ENCODE measurements around the gene SEMA4B. TPM values are rescaled to one million over a fixed set of nuclear protein-coding genes. Genes with fewer than 3 reads are reported as not detected.
A peak's percentile ranks its signal among the peaks of the same experiment; 100 is the strongest.

Gene SEMA4B
- total and polyA plus RNA-seq, 10 of the 15 experiments (the other 5 are each of a cell fraction or from before 2014, with no cell fraction given): 0.87 to 26.0 (median 9.3) TPM

- no peaks in the 10 kb centered on the region for H3K9me3 ChIP-seq (replicated peaks; ENCODE audit: control insufficient read depth, insufficient read depth, low read length)
- H3K36me3 ChIP-seq (ENCODE audit: control insufficient read depth in 2 of 2, insufficient read depth in 2 of 2, low read length in 1 of 2): no peaks in the 10 kb centered on the region
- peak overlapping the region; percentile 86 for H3K27ac ChIP-seq (ENCODE audit: control insufficient read depth, insufficient read depth)
- ChIA-PET RAD21 (ENCODE audit: unreplicated experiment) (interaction anchor here (1.0 to 1.5 kb wide), 5 partner anchors 18 to 49 kb away, joined by 3 to 8 read pairs (median 5); partner anchors contain the start of genes CIB1 and GDPGP1), POLR2A (interaction anchor here (0.7 to 1.6 kb wide), 4 partner anchors 17 to 33 kb away, joined by 3 to 4 read pairs (median 4); partner anchors contain the start of gene SEMA4B), SMC1A (ENCODE audit: uncharacterized antibody, unreplicated experiment) (interaction anchor here (0.6 to 2.6 kb wide), 7 partner anchors 9 to 423 kb away, joined by 3 to 10 read pairs (median 4); partner anchors contain the start of gene SEMA4B), CTCF (interaction anchor here (1.0 to 1.2 kb wide), 3 partner anchors 17 to 49 kb away, joined by 4 to 6 read pairs (median 4); partner anchors contain the start of gene SEMA4B)
- H3K27me3 ChIP-seq (replicated peaks in 1 of 2; ENCODE audit: control insufficient read depth in 2 of 2, insufficient read depth in 2 of 2, low read length in 1 of 2): no peaks in the 10 kb centered on the region
- peak overlapping the region; percentile 99 for H3K4me2 ChIP-seq (ENCODE audit: control insufficient read depth, insufficient read depth)
- under 1% methylated on average over 25 of the region's 27 CpGs for WGBS (ENCODE audit: insufficient coverage, insufficient replicate concordance, low lambda C conversion rate, missing lambda C conversion rate)
- DNase-seq (ENCODE audit: low read depth, low spot score) (peak; percentile 76), FAIRE-seq (peak; percentile 61), ATAC-seq (peak; percentile 72)
- BruUV-seq (replicated peaks): no TSS peak
- H3K9ac ChIP-seq (ENCODE audit: control insufficient read depth, insufficient read depth, low read length): peak overlapping the region; percentile 77
- peaks cover 6% of the 10 kb centered on the region; the same call in 1 of the 2 replicates for H3K79me2 ChIP-seq (ENCODE audit: control insufficient read depth, insufficient read depth, low read length)
- intact Hi-C loops (cut with micrococcal nuclease; ENCODE audit: unreplicated experiment) (no loop called here), in situ Hi-C loops (cut with MboI) (no loop called here)
- peaks cover 18% of the 10 kb centered on the region for H3K4me1 ChIP-seq (ENCODE audit: control insufficient read depth, insufficient read depth, low read length)
- no peaks in the 10 kb centered on the region for H4K20me1 ChIP-seq (ENCODE audit: control insufficient read depth, insufficient read depth)
- peak overlapping the region; percentile 67 for H2AFZ ChIP-seq (ENCODE audit: control insufficient read depth, low read depth, low read length)
- H3K4me3 ChIP-seq: peak overlapping the region; percentile 80
- TF ChIP-seq STAT1 (conservative IDR thresholded peaks at IDR 0.05): no peak
- 0 out of 2 replicates have a peak, but pooled peaks have one; percentile 14 for TF ChIP-seq RB1 (IDR thresholded peaks at IDR 0.05; ENCODE audit: borderline replicate concordance)
- no peak for TF ChIP-seq ESRRA (IDR thresholded peaks at IDR 0.05; ENCODE audit: low read length)
- TF ChIP-seq, protein P1, sequence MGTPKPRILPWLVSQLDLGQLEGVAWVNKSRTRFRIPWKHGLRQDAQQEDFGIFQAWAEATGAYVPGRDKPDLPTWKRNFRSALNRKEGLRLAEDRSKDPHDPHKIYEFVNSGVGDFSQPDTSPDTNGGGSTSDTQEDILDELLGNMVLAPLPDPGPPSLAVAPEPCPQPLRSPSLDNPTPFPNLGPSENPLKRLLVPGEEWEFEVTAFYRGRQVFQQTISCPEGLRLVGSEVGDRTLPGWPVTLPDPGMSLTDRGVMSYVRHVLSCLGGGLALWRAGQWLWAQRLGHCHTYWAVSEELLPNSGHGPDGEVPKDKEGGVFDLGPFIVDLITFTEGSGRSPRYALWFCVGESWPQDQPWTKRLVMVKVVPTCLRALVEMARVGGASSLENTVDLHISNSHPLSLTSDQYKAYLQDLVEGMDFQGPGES (IDR thresholded peaks at IDR 0.05): no peak
- 0 out of 2 replicates have a peak, but pooled peaks have one; percentile 40 for TF ChIP-seq MEF2A (IDR thresholded peaks at IDR 0.05; ENCODE audit: insufficient read depth, low read depth, low read length)
- TF ChIP-seq, protein P2, sequence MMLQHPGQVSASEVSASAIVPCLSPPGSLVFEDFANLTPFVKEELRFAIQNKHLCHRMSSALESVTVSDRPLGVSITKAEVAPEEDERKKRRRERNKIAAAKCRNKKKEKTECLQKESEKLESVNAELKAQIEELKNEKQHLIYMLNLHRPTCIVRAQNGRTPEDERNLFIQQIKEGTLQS (IDR thresholded peaks at IDR 0.05; ENCODE audit: borderline replicate concordance, extremely low read depth, low read depth, low read length): no peak
- TF ChIP-seq, protein P3, sequence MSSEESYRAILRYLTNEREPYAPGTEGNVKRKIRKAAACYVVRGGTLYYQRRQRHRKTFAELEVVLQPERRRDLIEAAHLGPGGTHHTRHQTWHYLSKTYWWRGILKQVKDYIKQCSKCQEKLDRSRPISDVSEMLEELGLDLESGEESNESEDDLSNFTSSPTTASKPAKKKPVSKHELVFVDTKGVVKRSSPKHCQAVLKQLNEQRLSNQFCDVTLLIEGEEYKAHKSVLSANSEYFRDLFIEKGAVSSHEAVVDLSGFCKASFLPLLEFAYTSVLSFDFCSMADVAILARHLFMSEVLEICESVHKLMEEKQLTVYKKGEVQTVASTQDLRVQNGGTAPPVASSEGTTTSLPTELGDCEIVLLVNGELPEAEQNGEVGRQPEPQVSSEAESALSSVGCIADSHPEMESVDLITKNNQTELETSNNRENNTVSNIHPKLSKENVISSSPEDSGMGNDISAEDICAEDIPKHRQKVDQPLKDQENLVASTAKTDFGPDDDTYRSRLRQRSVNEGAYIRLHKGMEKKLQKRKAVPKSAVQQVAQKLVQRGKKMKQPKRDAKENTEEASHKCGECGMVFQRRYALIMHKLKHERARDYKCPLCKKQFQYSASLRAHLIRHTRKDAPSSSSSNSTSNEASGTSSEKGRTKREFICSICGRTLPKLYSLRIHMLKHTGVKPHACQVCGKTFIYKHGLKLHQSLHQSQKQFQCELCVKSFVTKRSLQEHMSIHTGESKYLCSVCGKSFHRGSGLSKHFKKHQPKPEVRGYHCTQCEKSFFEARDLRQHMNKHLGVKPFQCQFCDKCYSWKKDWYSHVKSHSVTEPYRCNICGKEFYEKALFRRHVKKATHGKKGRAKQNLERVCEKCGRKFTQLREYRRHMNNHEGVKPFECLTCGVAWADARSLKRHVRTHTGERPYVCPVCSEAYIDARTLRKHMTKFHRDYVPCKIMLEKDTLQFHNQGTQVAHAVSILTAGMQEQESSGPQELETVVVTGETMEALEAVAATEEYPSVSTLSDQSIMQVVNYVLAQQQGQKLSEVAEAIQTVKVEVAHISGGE (CRISPR knock-in tag; IDR thresholded peaks at IDR 0.05): no peak
- TF ChIP-seq MYB (IDR thresholded peaks at IDR 0.05; ENCODE audit: borderline replicate concordance, low read depth, low read length): no peak
- TF ChIP-seq, protein P4, sequence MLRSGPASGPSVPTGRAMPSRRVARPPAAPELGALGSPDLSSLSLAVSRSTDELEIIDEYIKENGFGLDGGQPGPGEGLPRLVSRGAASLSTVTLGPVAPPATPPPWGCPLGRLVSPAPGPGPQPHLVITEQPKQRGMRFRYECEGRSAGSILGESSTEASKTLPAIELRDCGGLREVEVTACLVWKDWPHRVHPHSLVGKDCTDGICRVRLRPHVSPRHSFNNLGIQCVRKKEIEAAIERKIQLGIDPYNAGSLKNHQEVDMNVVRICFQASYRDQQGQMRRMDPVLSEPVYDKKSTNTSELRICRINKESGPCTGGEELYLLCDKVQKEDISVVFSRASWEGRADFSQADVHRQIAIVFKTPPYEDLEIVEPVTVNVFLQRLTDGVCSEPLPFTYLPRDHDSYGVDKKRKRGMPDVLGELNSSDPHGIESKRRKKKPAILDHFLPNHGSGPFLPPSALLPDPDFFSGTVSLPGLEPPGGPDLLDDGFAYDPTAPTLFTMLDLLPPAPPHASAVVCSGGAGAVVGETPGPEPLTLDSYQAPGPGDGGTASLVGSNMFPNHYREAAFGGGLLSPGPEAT (IDR thresholded peaks at IDR 0.05; ENCODE audit: low read depth): peak; percentile 43; the same call in 1 of the 2 replicates
- no peak for TF ChIP-seq RELA (IDR thresholded peaks at IDR 0.05; ENCODE audit: borderline replicate concordance, partially characterized antibody)
- TF ChIP-seq HDAC6 (IDR thresholded peaks at IDR 0.05; ENCODE audit: unreplicated experiment): no peak
- no peak for TF ChIP-seq SIN3A (IDR thresholded peaks at IDR 0.05; ENCODE audit: low read depth, low read length)
These were observed 16.9 kb upstream of the SEMA4B start for GRCh38 chr15:90184119-90184785.
